HG02642 (cell line): Measurements from ENCODE around the gene CREB5.

Experiments
- ATAC-seq: cut with Tn5 transposase; IDR thresholded peaks from one replicate; pipeline ENCODE4 v1.9.1; 2021; ENCODE audit warnings: mild to moderate bottlenecking; ENCODE audit not compliant: unreplicated experiment, poor library complexity

The CREB5 gene

GRCh38 chr7:28626624-28627262, 214.4 kb downstream of the CREB5 start:
- no peak for ATAC-seq

GRCh38 chr7:28627263-28627653, 214.9 kb downstream of the CREB5 start:
- no peak for ATAC-seq

GRCh38 chr7:28627896-28628295, 215.6 kb downstream of the CREB5 start:
- ATAC-seq = no peak

GRCh38 chr7:28629216-28629842, 217.0 kb downstream of the CREB5 start:
- ATAC-seq = no peak

GRCh38 chr7:28630350-28630749, 218.0 kb downstream of the CREB5 start:
- no peak for ATAC-seq

GRCh38 chr7:28631995-28632394, 219.7 kb downstream of the CREB5 start:
- no peak for ATAC-seq

- no peak for ATAC-seq
These were observed 226.6 kb downstream of the CREB5 start for GRCh38 chr7:28638914-28639313.

- ATAC-seq = no peak
These were observed 227.7 kb downstream of the CREB5 start for GRCh38 chr7:28640001-28640400.

GRCh38 chr7:28641752-28642545, 229.6 kb downstream of the CREB5 start:
- ATAC-seq = no peak

GRCh38 chr7:28643188-28643569, 230.9 kb downstream of the CREB5 start:
- ATAC-seq = no peak

GRCh38 chr7:28643584-28644340, 231.4 kb downstream of the CREB5 start:
- no peak for ATAC-seq

- ATAC-seq = no peak
These were observed 233.5 kb downstream of the CREB5 start for GRCh38 chr7:28645866-28646265.

- ATAC-seq = no peak
These were observed 234.2 kb downstream of the CREB5 start for GRCh38 chr7:28646376-28647075.

GRCh38 chr7:28647076-28647421, 234.7 kb downstream of the CREB5 start:
- no peak for ATAC-seq

- no peak for ATAC-seq
These were observed 236.9 kb downstream of the CREB5 start for GRCh38 chr7:28649189-28649588.

- no peak for ATAC-seq
These were observed 237.5 kb downstream of the CREB5 start for GRCh38 chr7:28649811-28650210.

GRCh38 chr7:28654110-28654509, 241.8 kb downstream of the CREB5 start:
- ATAC-seq = no peak

GRCh38 chr7:28656529-28656928, 244.2 kb downstream of the CREB5 start:
- no peak for ATAC-seq

- no peak for ATAC-seq
These were observed 246.1 kb downstream of the CREB5 start for GRCh38 chr7:28658381-28658780.

GRCh38 chr7:28660132-28660531, 247.8 kb downstream of the CREB5 start:
- no peak for ATAC-seq
